HL-60/S4 treated with retinoic acid at 250 ng/mL for 4 days and 3 days (cell line): ENCODE results near the gene IRGM.

ENCODE experiments used
- in situ Hi-C: fragments of 300-500 bp; cut with MboI; formaldehyde crosslinking; loops from 2 replicates; pipeline ENCODE4 v1.7.0; 2022; ENCODE audit warnings: low sequenced_read_pairs

IRGM gene

DNA sequence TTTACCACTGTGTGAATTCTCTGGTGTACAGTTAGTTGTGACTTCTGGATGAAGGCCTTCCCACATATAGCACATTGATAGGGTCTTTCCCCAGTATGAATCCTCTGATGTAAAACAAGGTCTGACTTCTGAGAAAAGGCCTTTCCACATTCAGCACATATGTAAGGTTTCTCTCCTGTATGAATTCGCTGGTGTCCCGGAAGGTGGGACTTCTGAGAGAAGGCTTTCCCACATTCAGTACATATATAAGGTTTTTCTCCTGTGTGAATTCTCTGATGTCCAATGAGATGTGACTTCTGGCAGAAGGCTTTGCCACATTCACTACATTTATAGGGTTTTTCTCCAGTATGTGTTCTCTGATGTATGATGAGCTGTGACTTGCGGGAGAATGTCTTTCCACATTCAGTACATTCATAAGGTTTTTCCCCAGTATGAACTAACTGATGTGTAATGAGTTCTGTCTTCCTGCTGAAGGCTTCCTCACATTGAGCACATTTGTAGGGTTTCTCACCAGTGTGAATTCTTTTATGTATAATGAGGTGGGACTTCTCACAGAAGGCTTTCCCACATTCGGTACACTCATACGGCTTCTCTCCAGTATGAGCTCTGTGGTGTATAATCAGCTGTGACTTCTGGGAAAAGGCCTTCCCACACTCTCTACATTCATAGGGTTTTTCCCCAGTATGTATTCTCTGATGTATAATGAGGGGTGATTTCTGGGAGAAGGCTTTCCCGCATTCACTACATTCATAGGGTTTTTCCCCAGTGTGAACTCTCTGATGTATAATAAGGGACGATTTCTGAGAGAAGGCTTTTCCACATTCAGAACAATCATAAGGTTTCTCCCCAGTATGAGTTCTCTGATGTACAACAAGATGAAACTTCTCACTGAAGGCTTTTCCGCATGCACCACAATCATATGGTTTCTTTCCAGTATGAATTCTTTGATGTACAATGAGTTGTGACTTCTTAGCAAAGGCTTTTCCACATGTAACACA, 49.4 kb downstream of the IRGM start:
- in situ Hi-C loops, result no loop called here
